ENCODE data around the gene CCDC88B. TPM values are rescaled to one million over a fixed set of nuclear protein-coding genes. Genes with fewer than 3 reads are reported as not detected.
A peak's percentile ranks its signal among the peaks of the same experiment; 100 is the strongest.

CCDC88B gene
- total and polyA plus RNA-seq, 9 of the 15 experiments (the other 6 are each of a cell fraction or from before 2014, with no cell fraction given), result 0.13 to 18.1 (median 7.9) TPM

DNA sequence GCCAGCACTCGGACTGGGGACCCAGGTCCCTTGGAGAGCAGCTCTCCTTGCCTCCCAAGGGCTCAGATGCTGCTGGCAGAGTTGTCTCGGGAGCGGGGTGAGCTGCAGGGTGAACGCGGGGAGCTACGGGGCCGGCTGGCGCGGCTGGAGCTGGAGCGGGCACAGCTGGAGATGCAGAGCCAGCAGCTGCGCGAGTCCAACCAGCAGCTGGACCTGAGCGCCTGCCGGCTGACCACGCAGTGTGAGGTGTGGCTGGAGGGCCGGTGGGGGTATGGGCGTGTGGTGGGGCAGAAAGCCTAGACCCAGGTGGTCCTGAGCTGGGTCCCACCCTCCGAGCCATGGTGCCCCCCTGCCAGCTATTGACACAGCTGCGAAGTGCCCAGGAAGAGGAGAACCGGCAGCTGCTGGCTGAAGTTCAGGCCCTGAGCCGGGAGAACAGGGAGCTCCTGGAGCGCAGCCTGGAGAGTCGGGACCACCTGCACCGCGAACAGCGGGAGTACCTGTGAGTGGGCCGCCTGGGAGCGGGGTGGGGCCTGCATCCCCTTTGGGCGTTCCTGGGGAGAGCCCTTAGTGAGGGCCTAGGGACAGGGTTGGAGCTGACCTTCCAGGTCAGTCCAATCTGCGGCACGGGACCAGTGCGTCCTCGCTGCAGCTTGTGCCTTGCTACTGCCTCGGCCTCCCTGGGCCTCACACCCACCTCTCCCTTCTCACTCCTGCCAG is 13.2 kb downstream of the CCDC88B start:
- H3K9ac ChIP-seq (ENCODE audit: insufficient read depth in 1 of 2, low read depth in 2 of 2, low read length in 2 of 2), result peak overlapping the region in 1 of 2 experiments; percentile 24; a peak in 1 of 4 replicates
- no peak overlapping the region for H2AFZ ChIP-seq (ENCODE audit: low read depth, low read length)
- H3K4me3 ChIP-seq, result no peak overlapping the region
- H3K27me3 ChIP-seq (ENCODE audit: control insufficient read depth in 2 of 2, insufficient read depth in 2 of 2, low read length in 2 of 2), result no peaks in the 10 kb centered on the region
- ChIA-PET CTCF (ENCODE audit: low intra/inter-chr PET ratio) (no interaction called here), POLR2A (interaction anchor here (0.5 to 1.4 kb wide), 7 partner anchors 11 to 110 kb away, joined by 3 to 5 read pairs (median 3); no protein-coding TSS in a partner anchor)
- H3K9me3 ChIP-seq (replicated peaks; ENCODE audit: control insufficient read depth, insufficient read depth, low read depth, low read length), result no peaks in the 10 kb centered on the region
- H3K27ac ChIP-seq (ENCODE audit: extremely low read depth, low read depth, low read length), result no peak overlapping the region
- no TSS peak for BruUV-seq (replicated peaks)
- ATAC-seq (no peak), DNase-seq (ENCODE audit: extremely low read depth in 1 of 4, low spot score in 3 of 4) (no peak), FAIRE-seq (no peak)
- no peak overlapping the region for H3K4me2 ChIP-seq (ENCODE audit: insufficient read depth, low read length)
- H4K20me1 ChIP-seq (replicated peaks; ENCODE audit: control insufficient read depth, insufficient read depth, low read length), result no peaks in the 10 kb centered on the region
- peaks cover 3% of the 10 kb centered on the region for H3K9me1 ChIP-seq (ENCODE audit: control insufficient read depth, insufficient read depth, low read length)
- intact Hi-C loops (cut with micrococcal nuclease), result no loop called here
- WGBS (ENCODE audit: insufficient coverage, low coverage, missing lambda C conversion rate), result 59% methylated on average over 23 of the region's 34 CpGs
- peaks cover 26 to 84% of the 10 kb centered on the region in 2 experiments for H3K4me1 ChIP-seq (replicated peaks in 1 of 2; ENCODE audit: control insufficient read depth in 2 of 2, insufficient read depth in 2 of 2, low read length in 2 of 2)
- peaks cover 10% of the 10 kb centered on the region; the same call in 1 of the 3 replicates for H3K79me2 ChIP-seq (ENCODE audit: control insufficient read depth, insufficient read depth, low read length)
- in situ Hi-C loops (cut with MboI), result no loop called here
- H3K36me3 ChIP-seq (ENCODE audit: control insufficient read depth, insufficient read depth, low read length), result no peaks in the 10 kb centered on the region
- no peak for TF ChIP-seq CHD7 (IDR thresholded peaks at IDR 0.05; ENCODE audit: low read depth, low read length)
- no peak for TF ChIP-seq WHSC1 (IDR thresholded peaks at IDR 0.05; ENCODE audit: low read length)
- TF ChIP-seq MYC (IDR thresholded peaks at IDR 0.05; ENCODE audit: low read depth, low read length), result no peak
- no peak for TF ChIP-seq MYC (CRISPR knock-in tag; IDR thresholded peaks at IDR 0.05; ENCODE audit: borderline replicate concordance, low read depth)
- TF ChIP-seq ZNF586 (CRISPR knock-in tag; conservative IDR thresholded peaks at IDR 0.05), result no peak
- TF ChIP-seq MIER1 (IDR thresholded peaks at IDR 0.05; ENCODE audit: low read depth), result no peak
- TF ChIP-seq ZBTB33 (CRISPR knock-in tag; IDR thresholded peaks at IDR 0.05), result 0 out of 2 replicates have a peak, but pooled peaks have one; percentile 26
- no peak for TF ChIP-seq XRCC4 (IDR thresholded peaks at IDR 0.05; ENCODE audit: extremely low read depth, insufficient read depth, insufficient read length)
